BLaER1 treated with 17β-estradiol and CSF1 and Interleukin-3, amounts not matched to agents 10 nM and 100 nM (cell line): ENCODE measurements around the gene MC1R.

Source experiments
- H3K27ac ChIP-seq, 11 experiments: shearing (Covaris generic); formaldehyde crosslinking; 2 replicates each; pipeline ENCODE4 v1.8.1; 2022
- H3K27me3 ChIP-seq, 11 experiments: shearing (Covaris generic); formaldehyde crosslinking; 2 replicates each; pipeline ENCODE4 v1.8.1; 2022
- H3K36me3 ChIP-seq, 11 experiments: shearing (Covaris generic); formaldehyde crosslinking; 2 replicates each; pipeline ENCODE4 v1.8.1; 2022
- H3K4me1 ChIP-seq, 10 experiments: shearing (Covaris generic); formaldehyde crosslinking; 2 replicates each; pipeline ENCODE4 v1.8.1; 2022
- H3K4me2 ChIP-seq, 11 experiments: shearing (Covaris generic); formaldehyde crosslinking; 2 replicates each; pipeline ENCODE4 v1.8.1; 2022
- H3K4me3 ChIP-seq, 10 experiments: shearing (Covaris generic); formaldehyde crosslinking; 2 replicates each; pipeline ENCODE4 v1.8.1; 2022
- H3K9ac ChIP-seq, 11 experiments: shearing (Covaris generic); formaldehyde crosslinking; 2 replicates each; pipeline ENCODE4 v1.8.1; 2022
- H3K9me3 ChIP-seq, 11 experiments: shearing (Covaris generic); formaldehyde crosslinking; replicated peaks in 1 of 11; 2 replicates each; pipeline ENCODE4 v1.8.1; 2022
- H4K20me1 ChIP-seq, 11 experiments: shearing (Covaris generic); formaldehyde crosslinking; 2 replicates each; pipeline ENCODE4 v1.8.1; 2022
- Cebpa-rat ChIP-seq, 11 experiments: shearing (Covaris generic); IDR thresholded peaks; 2 replicates each; pipeline ENCODE4 v1.8.1; 2022

Gene MC1R

GRCh38 chr16:89922477-89922883 is 3.8 kb downstream of the MC1R start:
- Histone ChIP-seq H3K27me3 (peaks cover 0 to 5% (median 0%) of the 10 kb centered on the region in 11 experiments; a peak in 3 of 22 replicates), H3K36me3 (no peaks in the 10 kb centered on the region), H3K9me3 (no peaks in the 10 kb centered on the region), H3K27ac (peak overlapping the region; percentile 77 to 96 (median 85)), H3K4me3 (peak overlapping the region; percentile 73 to 87 (median 79)), H4K20me1 (peaks cover 24 to 67% (median 42%) of the 10 kb centered on the region in 11 experiments), H3K4me2 (peak overlapping the region; percentile 88 to 100 (median 98)), H3K9ac (peak overlapping the region; percentile 79 to 93 (median 85)), H3K4me1 (peaks cover 73 to 83% (median 81%) of the 10 kb centered on the region in 10 experiments)
- no peak for TF ChIP-seq Cebpa-rat (IDR thresholded peaks at IDR 0.05)

- H3K36me3 ChIP-seq = peaks cover 0 to 5% (median 0%) of the 10 kb centered on the region in 11 experiments; a peak in 1 of 22 replicates
- peak within 1 kb of the TSS; percentile 79 to 93 (median 85) for H3K9ac ChIP-seq
- H3K4me3 ChIP-seq = peak within 1 kb of the TSS; percentile 73 to 87 (median 79)
- peak within 1 kb of the TSS; percentile 77 to 96 (median 85) for H3K27ac ChIP-seq
- no peaks in the 10 kb centered on the region for H3K9me3 ChIP-seq
- H3K4me1 ChIP-seq = peaks cover 67 to 77% (median 76%) of the 10 kb centered on the region in 10 experiments
- peaks cover 0 to 5% (median 0%) of the 10 kb centered on the region in 11 experiments; a peak in 3 of 22 replicates for H3K27me3 ChIP-seq
- H3K4me2 ChIP-seq = peak within 1 kb of the TSS; percentile 88 to 100 (median 98)
- H4K20me1 ChIP-seq = peaks cover 30 to 73% (median 48%) of the 10 kb centered on the region in 11 experiments
- TF ChIP-seq Cebpa-rat (IDR thresholded peaks at IDR 0.05) = no peak
Observed at GRCh38 chr16:89922884-89923639, 4.4 kb downstream of the MC1R start, which contains the start of gene TUBB3. Gene TUBB3 (plus strand): TSS chr16:89923342. CDS start chr16:89923402, 60 bp downstream.

- TF ChIP-seq Cebpa-rat (IDR thresholded peaks at IDR 0.05) = no peak
- Histone ChIP-seq H3K9ac (peak overlapping the region; percentile 79 to 93 (median 85); a peak in 21 of 22 replicates), H3K4me2 (peak overlapping the region; percentile 88 to 100 (median 98)), H3K27ac (peak overlapping the region in 10 of 11 experiments; percentile 49 to 96 (median 84); a peak in 13 of 22 replicates), H3K4me3 (peak overlapping the region; percentile 73 to 87 (median 79)), H3K4me1 (peaks cover 60 to 70% (median 69%) of the 10 kb centered on the region in 10 experiments), H3K9me3 (no peaks in the 10 kb centered on the region), H4K20me1 (peaks cover 32 to 77% (median 51%) of the 10 kb centered on the region in 11 experiments), H3K27me3 (peaks cover 0 to 5% (median 0%) of the 10 kb centered on the region in 11 experiments; a peak in 3 of 22 replicates), H3K36me3 (peaks cover 0 to 5% (median 0%) of the 10 kb centered on the region in 11 experiments; a peak in 2 of 22 replicates)
Observed at GRCh38 chr16:89923640-89924296, 5.1 kb downstream of the MC1R start.

- H3K9ac ChIP-seq = peak overlapping the region in 7 of 11 experiments; percentile 79 to 92 (median 84); a peak in 13 of 22 replicates
- peaks cover 54 to 70% (median 64%) of the 10 kb centered on the region in 10 experiments for H3K4me1 ChIP-seq
- no peaks in the 10 kb centered on the region for H3K9me3 ChIP-seq
- peaks cover 0 to 9% (median 6%) of the 10 kb centered on the region in 11 experiments; a peak in 7 of 22 replicates for H3K36me3 ChIP-seq
- no peak for TF ChIP-seq Cebpa-rat (IDR thresholded peaks at IDR 0.05)
- H3K27me3 ChIP-seq = peaks cover 0 to 5% (median 0%) of the 10 kb centered on the region in 11 experiments; a peak in 3 of 22 replicates
- peak overlapping the region; percentile 73 to 87 (median 79) for H3K4me3 ChIP-seq
- H4K20me1 ChIP-seq = peaks cover 32 to 82% (median 53%) of the 10 kb centered on the region in 11 experiments
- peak overlapping the region in 1 of 11 experiments; percentile 28; a peak in 2 of 22 replicates for H3K27ac ChIP-seq
- H3K4me2 ChIP-seq = peak overlapping the region; percentile 88 to 100 (median 98)
Observed at GRCh38 chr16:89924297-89924924, 5.7 kb downstream of the MC1R start.

GRCh38 chr16:89924925-89925307 is 6.3 kb downstream of the MC1R start:
- Histone ChIP-seq H3K4me1 (peaks cover 49 to 70% (median 64%) of the 10 kb centered on the region in 10 experiments), H3K36me3 (peaks cover 0 to 14% (median 11%) of the 10 kb centered on the region in 11 experiments; a peak in 8 of 22 replicates), H3K27me3 (peaks cover 0 to 5% (median 0%) of the 10 kb centered on the region in 11 experiments; a peak in 3 of 22 replicates), H3K27ac (peak overlapping the region in 1 of 11 experiments; percentile 39; a peak in 3 of 22 replicates), H3K9ac (peak overlapping the region in 6 of 11 experiments; percentile 11 to 84 (median 67); a peak in 9 of 22 replicates), H3K9me3 (0 out of 22 replicates have a peak, but pooled peaks cover 0 to 3% (median 0%) of the 10 kb centered on the region in 11 experiments), H4K20me1 (peaks cover 32 to 82% (median 57%) of the 10 kb centered on the region in 11 experiments), H3K4me2 (peak overlapping the region; percentile 88 to 100 (median 98)), H3K4me3 (peak overlapping the region; percentile 65 to 87 (median 76); a peak in 19 of 20 replicates)
- TF ChIP-seq Cebpa-rat (IDR thresholded peaks at IDR 0.05) = no peak

- Histone ChIP-seq H3K4me3 (peak overlapping the region; percentile 65 to 87 (median 76)), H3K36me3 (peaks cover 0 to 21% (median 11%) of the 10 kb centered on the region in 11 experiments; a peak in 8 of 22 replicates), H3K4me1 (peaks cover 43 to 70% (median 63%) of the 10 kb centered on the region in 10 experiments), H3K9me3 (0 out of 22 replicates have a peak, but pooled peaks cover 0 to 6% (median 0%) of the 10 kb centered on the region in 11 experiments), H3K4me2 (peak overlapping the region; percentile 88 to 100 (median 98)), H3K9ac (peak overlapping the region; percentile 48 to 84 (median 63); a peak in 21 of 22 replicates), H4K20me1 (peaks cover 32 to 83% (median 61%) of the 10 kb centered on the region in 11 experiments), H3K27me3 (peaks cover 0 to 5% (median 0%) of the 10 kb centered on the region in 11 experiments; a peak in 3 of 22 replicates), H3K27ac (peak overlapping the region in 7 of 11 experiments; percentile 9 to 46 (median 34); a peak in 11 of 22 replicates)
- no peak for TF ChIP-seq Cebpa-rat (IDR thresholded peaks at IDR 0.05)
Observed at GRCh38 chr16:89925596-89926079, 7.0 kb downstream of the MC1R start.

GRCh38 chr16:89931305-89931896 is 12.7 kb downstream of the MC1R start:
- TF ChIP-seq Cebpa-rat (IDR thresholded peaks at IDR 0.05) = no peak
- Histone ChIP-seq H3K9ac (peak overlapping the region in 1 of 11 experiments; percentile 4; a peak in 1 of 22 replicates), H3K4me2 (peak overlapping the region in 9 of 11 experiments; percentile 20 to 75 (median 53); a peak in 18 of 22 replicates), H3K4me1 (peaks cover 7 to 37% (median 32%) of the 10 kb centered on the region in 10 experiments), H3K27ac (no peak overlapping the region), H3K9me3 (0 out of 22 replicates have a peak, but pooled peaks cover 0 to 6% (median 0%) of the 10 kb centered on the region in 11 experiments), H4K20me1 (peaks cover 20 to 97% (median 53%) of the 10 kb centered on the region in 11 experiments; a peak in 20 of 22 replicates), H3K36me3 (peaks cover 23 to 74% (median 60%) of the 10 kb centered on the region in 11 experiments; a peak in 21 of 22 replicates), H3K27me3 (no peaks in the 10 kb centered on the region), H3K4me3 (no peak overlapping the region)
